Suppressor macrophage treated with lipopolysaccharide for 1 hour (primary cell): ENCODE measurements around the gene SEPTIN3.

ENCODE experiments used
- DNase-seq, 3 donors: peaks; one replicate each; pipeline ENCODE4 v3.0.0-alpha.2; 2020 to 2022

Gene SEPTIN3

GRCh38 chr22:41976070-41976901 is 7.0 kb downstream of the SEPTIN3 start:
- DNase-seq, result peak in 2 of 3 donors; percentile 55 to 71

- DNase-seq, result peak in 1 of 3 donors; percentile 27
Observed at GRCh38 chr22:41976961-41977566, 7.8 kb downstream of the SEPTIN3 start.

GRCh38 chr22:41978732-41979131 is 9.5 kb downstream of the SEPTIN3 start:
- no peak for DNase-seq

GRCh38 chr22:41979423-41980250 is 10.4 kb downstream of the SEPTIN3 start:
- DNase-seq, result no peak

- peak; percentile 39 to 44 (median 40) for DNase-seq
Observed at GRCh38 chr22:41982865-41983264, 13.6 kb downstream of the SEPTIN3 start.

- DNase-seq, result peak; percentile 51 to 58 (median 54)
Observed at GRCh38 chr22:41983513-41984405, 14.5 kb downstream of the SEPTIN3 start.

GRCh38 chr22:41987276-41987675 is 18.0 kb downstream of the SEPTIN3 start:
- DNase-seq, result no peak

- no peak for DNase-seq
Observed at GRCh38 chr22:41989246-41989645, 20.0 kb downstream of the SEPTIN3 start.

- DNase-seq, result no peak
Observed at GRCh38 chr22:41991111-41991510, 21.9 kb downstream of the SEPTIN3 start.

GRCh38 chr22:41992496-41992895 is 23.3 kb downstream of the SEPTIN3 start:
- no peak for DNase-seq

GRCh38 chr22:41995211-41995610 is 26.0 kb downstream of the SEPTIN3 start:
- no peak for DNase-seq

- no peak for DNase-seq
Observed at GRCh38 chr22:41996826-41997225, 27.6 kb downstream of the SEPTIN3 start.

GRCh38 chr22:41998361-41999261 is 29.4 kb downstream of the SEPTIN3 start, which contains the start of gene WBP2NL:
TSS of gene WBP2NL (plus strand) at chr22:41998788. CDS start at chr22:41998819, 31 bp downstream.
- DNase-seq, result peak; percentile 90 to 97 (median 93)

GRCh38 chr22:42000466-42000865 is 31.2 kb downstream of the SEPTIN3 start:
- DNase-seq, result no peak

GRCh38 chr22:42001121-42001520 is 31.9 kb downstream of the SEPTIN3 start:
- DNase-seq, result peak; percentile 16 to 52 (median 30)

GRCh38 chr22:42001706-42002105 is 32.5 kb downstream of the SEPTIN3 start:
- no peak for DNase-seq

- DNase-seq, result no peak
Observed at GRCh38 chr22:42007922-42008321, 38.7 kb downstream of the SEPTIN3 start.

- no peak for DNase-seq
Observed at GRCh38 chr22:42010778-42011177, 41.5 kb downstream of the SEPTIN3 start.

GRCh38 chr22:42013385-42013784 is 44.1 kb downstream of the SEPTIN3 start:
- no peak for DNase-seq

GRCh38 chr22:42016111-42016510 is 46.9 kb downstream of the SEPTIN3 start:
- no peak for DNase-seq

- DNase-seq, result no peak
Observed at GRCh38 chr22:42018224-42018623, 49.0 kb downstream of the SEPTIN3 start.
